NCI-H2107 (cell line): Measurements from ENCODE around the gene PRKCA.

Experiments used
- DNase-seq: peaks from one replicate; lab custom pipeline; 2025; lab: John Stamatoyannopoulos, UW

PRKCA gene

DNA sequence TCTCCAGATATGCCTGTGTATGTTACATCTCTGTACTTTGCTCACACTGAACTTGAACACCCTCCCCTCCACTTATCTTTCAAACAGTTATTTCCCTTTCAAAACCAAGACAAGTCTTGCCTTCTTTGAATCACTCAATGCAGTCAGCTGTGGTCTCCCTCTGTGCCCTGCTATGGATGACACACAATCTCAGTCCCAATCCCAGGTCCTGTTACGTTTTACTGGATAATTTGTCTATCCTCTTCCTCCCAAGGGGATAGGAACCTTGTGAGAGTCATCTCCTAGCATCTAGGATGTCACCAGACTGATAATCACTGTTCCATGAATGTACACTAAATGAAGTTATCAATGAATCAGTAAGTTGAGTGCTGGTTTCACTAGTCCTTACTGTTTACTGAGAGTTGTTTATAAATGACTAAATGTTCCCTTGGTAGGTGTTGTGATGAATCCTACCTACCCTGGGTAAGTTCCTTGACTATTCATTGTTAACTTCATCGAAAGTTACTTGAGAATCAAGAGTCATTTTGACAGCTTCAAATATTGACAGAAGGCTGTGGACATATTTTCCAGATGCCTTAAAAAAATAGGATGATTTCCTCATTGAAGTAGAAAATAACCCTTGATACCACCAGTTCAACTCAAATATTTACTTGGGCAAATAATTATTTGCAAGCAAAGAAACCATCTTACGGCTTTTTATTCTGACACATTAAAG lies 244.9 kb downstream of the PRKCA start:
- DNase-seq: no peak

DNA sequence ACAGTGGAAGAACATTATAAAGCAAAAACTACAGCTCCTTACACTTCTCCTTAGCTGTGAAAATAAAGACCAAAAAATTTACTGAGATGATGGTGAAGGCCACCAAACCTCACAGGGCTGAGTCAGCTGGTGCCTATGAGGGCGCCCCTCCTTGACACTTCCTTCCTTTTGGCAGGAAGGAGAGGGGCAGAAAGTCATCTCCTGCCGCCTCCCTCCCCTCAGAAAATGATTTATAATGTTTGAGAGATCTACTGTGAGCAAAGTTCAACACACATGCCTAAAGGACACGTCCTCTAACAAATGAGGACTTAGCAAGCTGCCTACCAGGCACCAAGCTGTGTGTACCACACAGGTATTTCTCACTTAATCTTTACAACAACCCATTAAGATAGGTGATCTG lies 245.7 kb downstream of the PRKCA start:
- no peak for DNase-seq

DNA sequence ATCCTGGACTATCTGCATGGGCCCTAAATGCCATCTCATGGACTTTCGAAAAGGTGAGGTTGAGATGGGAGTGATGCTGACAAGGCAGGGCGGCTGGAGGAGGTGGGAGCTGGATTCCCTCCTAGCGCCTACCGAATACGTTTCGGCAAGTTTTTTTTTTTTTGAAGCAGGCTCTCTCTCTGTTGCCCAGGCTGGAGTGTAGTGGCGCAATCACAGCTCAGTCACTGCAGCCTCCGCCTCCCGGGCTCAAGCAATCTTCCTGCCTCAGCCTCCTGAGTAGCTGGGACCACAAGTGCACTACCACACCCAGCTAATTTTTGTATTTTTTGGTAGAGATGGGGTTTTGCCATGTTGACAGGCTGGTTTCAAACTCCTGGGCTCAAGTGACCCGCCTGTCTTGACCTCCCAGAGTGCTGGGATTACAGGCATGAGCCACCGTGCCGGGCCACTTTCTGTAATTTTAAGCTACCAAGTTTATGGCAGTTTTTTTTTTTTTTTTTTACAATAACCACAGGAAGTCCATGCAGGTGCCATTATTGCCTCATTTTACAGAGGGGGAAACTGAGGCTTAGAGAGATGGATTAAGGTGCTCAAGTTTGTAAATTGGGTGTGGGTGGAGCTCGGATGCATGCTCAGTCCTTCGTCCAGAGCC lies 246.4 kb downstream of the PRKCA start:
- DNase-seq: no peak

DNA sequence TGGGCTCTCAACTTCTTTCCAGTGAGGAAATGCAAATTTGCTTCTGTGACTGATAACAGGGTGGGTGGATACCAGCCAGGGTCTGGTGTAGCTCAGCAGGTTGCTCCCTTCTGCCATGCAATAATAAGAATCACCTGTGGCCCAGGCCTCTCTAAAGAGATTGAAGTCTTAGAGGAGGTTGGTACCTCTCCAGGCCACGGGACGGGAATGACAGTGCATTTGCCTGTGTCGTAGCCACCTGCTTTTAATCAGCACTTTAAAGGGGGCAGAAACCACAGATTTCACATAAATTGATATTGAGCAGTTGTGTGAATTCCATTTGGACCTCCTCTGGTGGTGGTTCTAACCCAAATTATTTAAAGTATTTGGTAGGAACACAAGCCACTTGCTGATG lies 246.9 kb downstream of the PRKCA start:
- no peak for DNase-seq

DNA sequence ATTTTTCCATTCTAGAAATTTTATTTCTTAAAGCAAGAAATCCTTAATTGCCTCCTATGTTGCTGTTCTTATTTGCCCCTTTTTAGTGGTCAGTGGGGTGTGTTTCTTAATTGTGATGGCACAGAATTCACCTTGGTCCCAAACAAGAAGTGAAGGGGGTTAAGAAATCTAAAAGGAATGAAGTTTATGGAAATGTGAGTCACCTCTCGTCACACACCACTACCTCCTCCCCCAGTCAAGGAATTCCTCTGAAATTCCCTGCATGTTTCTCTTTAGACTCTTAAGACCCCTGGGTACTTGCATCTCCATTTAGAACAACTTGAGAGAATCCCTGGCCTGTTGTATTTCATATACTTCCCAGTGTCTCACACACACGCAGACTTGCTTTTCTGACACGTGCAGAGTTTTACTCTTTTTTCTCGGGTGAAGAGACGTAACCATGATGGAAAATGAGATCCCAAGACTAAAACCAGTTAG lies 247.4 kb downstream of the PRKCA start:
- DNase-seq: no peak

DNA sequence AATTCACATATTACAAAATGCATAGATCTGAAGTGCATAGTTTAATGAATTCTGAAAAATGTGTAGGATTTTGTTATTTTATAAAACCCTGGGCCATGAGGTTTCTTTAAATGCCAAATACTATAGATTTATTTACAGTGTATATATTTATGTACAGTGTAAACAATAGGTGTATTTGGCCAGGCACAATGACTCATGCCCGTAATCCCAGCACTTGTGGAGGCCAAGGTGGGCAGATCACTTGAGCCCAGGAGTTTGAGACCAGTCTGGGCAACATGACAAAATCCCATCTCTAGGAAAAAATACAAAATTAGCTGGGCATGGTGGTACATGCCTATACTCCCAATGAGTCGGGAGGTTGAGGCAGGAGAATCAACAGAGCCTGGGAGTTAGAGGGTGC lies 249.4 kb downstream of the PRKCA start:
- DNase-seq: no peak

DNA sequence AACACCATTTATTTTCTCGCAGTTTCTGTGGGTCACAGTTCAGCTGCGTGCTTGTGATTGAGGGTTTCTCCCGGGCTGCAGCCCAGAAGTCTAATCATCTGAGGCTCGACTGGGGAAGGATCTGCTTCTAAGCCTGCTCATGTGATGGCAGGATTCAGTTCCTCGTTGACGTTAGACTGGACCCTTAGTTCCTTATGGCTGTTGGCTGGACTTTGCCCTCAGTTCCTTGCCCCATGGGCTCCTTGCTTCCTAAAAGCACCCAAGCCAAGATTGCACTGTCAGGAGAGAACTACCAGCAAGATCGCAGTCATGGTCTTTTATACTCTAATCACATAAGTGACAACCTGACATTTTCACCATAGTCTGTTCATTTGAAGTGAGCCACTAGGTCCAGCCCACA lies 250.0 kb downstream of the PRKCA start:
- no peak for DNase-seq

DNA sequence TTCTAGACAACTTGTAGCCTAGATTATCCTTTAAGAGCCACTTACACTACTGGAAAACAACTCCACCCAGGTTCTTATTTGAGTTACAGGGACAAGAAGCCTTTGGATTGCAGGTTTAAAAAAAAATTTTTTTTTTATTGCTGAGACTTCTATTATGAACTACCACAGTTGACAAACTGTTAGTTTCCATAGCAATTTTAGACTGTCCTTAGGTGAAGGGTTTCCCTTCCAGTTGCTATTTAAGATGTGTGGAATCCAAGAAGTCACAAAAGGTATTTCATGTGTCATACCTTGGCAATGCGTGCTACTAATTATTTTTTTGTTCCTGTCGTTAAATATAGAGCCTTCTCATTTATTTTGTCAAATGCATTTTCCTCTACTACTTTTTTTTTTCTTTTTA lies 253.2 kb downstream of the PRKCA start:
- no peak for DNase-seq

DNA sequence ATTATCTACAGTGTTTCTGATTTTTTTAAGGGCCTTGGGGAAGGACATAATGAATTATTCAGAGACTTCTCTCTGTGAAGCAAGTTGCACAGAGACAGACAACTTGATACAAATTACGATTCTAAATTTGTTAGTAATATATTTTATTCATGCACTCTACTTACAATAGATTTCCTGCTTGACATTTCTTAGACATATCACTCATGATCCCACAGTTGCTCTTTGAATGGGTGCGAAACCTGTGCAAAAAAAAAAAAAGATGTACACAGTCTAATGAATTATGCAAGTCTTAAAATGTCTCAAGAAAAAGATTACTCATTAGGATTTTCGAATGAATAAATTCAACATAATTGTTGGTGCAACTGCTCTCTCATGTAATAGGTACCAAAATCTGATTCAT lies 254.8 kb downstream of the PRKCA start:
- DNase-seq: no peak

DNA sequence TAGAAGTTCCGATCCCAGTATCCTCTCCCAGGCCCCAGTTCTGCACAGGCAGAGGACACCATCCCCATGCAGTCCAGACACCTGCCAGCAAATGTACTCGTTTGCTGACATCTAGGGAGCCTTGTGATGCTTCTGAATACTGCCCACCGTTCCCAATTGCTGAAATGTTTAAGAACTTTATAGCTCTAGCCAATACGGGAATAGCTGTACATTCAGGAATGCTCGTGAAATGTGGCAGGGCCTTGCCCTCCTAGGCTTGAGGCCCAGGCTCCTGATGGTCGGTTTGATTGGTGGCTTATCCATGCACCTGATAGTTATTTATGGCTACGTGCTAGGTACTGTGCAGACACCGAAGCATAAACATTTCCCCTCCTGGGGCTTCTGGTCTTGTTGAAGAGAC lies 255.5 kb downstream of the PRKCA start:
- DNase-seq: no peak

DNA sequence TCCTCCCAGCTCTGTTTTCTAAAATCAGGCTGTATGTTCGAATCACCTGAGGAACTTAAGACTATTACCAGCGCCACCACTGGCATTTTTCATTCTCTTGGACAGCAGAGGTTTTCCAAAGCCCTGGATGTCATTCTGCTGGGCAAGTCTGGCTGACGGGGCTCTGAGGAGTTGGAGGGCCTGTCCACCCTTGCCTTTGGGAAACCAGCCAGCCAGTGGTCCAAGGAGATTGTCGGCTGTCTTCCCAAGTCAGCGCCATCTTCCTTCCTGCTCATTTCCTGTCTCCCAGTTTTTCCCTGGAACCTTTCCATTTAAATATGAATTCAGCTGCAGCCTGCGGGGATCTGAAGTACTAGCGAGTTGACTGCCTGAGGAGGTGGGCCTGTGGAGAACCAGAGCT lies 258.3 kb downstream of the PRKCA start:
- DNase-seq: no peak

DNA sequence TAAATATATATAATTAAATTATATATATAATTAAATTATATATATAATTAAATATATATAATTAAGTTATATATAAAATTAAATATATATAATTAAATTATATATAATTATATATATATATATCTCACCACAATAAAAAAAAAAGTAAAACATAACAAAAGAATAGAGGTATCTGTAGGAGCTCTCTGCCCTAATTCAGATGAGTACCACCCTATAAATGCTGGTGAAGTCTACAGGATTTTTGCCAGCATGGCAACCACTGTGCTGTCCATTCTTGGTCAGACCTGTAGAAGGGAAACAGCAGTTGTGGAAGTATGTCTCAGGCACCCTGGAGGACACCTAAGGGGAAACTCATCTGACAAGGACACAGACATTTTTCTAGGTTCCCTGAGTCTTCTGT lies 259.7 kb downstream of the PRKCA start:
- no peak for DNase-seq

DNA sequence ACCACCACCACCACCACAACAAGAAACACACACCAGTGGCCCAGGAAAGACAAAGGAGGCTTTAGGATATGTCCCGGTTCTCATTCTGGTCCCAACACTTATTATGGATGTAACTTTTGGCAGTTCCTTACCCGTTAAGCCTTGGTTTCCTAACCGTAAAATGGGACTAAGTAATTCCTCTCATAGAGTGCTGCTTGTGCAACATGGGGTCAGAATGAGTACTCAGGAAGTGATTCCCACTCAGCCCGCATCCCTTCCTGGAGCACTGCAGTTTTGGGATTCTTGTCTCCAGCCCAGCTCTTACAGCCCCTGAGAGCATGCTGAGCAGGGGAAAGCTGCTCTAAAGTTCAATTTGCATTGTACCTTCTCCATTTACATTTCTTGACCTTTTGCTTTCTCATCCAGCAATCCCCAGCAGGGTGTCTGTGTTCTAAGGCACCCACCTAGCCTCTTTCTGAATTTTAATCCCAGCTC lies 262.6 kb downstream of the PRKCA start:
- DNase-seq: no peak

DNA sequence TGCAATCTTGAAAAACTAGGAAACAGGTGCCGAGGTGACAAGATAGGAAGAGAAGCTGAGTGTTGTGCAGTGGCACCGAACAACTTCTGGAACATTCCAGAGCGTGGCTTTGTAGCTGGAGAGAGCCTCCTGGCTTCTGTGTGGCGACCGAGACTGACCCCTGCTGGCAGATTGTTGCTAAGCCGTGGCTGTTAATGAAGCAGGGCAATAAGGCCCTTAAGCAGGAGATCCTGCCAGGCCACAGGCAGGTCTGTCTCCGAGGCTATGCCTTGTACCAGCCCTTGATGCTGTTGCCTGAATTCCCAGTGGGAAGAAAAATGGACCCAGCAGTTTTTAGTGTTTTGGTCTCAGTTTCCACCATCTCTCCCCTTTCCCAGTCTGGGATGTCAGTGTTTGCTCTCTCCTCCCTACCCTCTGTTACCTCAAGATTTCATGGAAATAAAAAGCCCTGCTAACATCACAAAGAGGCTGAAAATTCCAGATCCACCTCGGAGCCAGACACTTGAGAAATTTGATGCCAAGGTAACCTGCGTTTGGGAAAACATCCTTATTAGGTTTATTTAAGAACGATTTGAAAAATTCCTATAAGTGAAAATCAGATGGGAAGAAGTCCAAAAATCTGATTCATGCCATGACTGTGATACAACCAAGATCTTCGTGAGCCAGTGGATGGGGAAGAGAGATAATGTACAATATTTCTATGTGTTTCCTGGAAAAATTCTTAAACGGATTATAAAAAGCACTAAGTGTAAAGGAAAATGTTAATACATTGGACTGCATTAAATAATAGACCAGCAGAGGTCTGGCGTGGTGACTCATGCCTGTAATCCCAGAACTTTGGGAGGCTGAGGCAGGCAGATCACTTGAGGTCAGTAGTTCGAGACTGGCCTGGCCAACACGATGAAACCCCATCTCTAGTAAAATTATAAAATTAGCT lies 265.1 kb downstream of the PRKCA start:
- peak; percentile 48 for DNase-seq

DNA sequence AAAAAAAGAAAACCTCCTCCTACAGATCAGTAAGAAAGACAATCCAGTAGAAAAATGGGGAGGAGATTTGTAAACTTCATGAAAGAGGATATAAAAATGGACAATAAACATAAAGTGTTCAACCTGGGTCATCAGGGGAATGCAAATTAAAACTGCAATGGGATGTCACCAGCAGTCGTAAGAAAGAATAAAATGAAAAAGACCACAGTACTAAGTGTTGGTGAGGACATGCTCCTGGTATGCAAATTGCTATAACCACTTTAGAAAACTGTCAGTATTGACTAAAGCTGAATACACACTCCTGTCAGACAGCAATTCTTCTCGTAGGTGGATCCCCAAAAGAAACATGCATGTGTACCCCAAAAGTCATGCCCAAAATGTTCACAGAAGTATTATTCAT lies 267.2 kb downstream of the PRKCA start:
- DNase-seq: no peak

DNA sequence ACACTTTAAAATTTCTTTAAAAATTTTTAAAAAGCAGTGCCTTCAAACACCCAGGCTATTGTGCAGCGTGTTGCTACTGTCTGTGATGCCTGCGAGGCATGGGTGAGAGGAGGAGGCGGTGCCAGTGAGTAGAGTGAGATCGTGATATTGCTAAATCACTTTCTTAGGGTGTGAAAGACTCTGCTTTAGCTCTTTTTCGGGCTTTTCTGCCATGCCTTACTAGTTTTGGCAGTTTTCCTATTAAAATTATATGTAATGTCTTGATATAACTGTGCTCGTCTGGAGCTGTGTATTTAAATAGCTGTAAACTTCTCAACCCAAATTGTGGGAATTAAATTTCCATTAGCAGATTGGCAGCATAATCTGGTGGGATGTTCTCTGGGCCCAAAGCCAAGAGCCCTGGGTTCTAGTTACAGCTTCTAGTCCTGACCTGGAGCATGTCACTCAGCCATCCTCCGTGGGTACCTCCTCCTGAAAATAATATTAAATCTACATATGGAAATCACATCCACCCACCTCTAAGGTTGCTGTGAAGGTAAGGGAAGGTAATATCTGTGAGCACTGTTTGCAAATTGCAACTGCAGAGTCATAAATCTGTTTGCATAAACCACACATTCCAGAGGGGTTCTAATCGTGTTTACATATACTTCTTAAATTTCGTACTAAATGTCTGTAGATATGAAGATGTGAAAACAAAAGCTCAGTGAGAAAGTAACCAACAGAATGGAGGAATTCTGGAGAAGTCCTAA lies 268.2 kb downstream of the PRKCA start:
- no peak for DNase-seq

DNA sequence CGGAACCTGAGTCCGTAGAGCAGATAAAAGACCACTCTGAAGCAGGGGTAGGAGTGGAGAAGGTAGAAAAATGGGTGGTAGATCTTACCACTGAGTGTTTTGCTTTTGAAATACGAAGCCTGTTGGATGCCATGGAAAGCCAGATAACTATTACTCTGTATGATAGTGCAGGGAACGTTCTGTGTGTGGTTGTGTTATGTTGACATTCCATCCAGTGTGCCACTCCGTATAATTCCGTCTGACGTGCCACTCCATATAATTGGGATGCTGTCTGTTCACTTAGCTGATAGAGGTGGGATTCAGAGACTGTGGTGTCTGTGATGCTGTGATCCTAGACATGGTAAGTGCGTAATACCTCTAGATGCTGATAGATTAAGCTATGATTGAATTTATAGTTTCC lies 269.3 kb downstream of the PRKCA start:
- DNase-seq: no peak

DNA sequence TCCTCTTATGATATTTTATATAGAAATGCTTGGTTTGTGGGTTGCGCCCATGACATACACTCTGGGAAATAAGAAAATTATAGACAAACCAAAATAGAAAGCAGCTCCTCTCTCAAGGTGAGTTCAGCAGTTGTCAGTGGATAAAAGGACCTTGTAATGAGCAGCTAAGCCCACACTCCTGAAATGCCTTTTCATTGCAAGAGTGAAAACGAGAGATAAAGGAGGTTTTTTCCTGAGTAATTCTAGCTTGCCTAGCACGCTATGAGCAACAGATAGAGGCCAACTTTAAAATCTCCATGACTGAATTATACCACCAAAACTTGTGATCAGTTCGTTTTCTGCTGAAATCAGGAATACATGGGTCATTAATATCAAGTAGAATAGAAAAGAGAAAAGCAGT lies 270.7 kb downstream of the PRKCA start:
- DNase-seq: no peak

DNA sequence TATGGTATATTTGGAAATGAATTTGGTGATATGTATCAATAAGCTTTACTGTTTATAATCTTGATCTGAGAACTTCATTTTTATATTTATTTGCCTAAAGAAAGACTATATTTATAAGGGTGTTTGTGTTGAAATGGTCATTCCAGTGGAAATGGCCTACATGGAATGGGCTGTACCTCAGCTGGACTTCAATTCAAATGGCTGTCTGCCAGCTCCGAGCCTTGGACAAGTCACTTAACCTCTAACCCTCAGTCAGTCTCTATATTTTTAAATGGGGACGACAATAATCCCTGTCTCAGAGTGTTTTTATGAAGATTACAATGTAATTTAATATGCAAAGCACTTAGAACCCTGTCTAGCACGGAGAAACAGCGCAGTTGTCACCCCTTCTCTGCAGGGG lies 271.7 kb downstream of the PRKCA start:
- no peak for DNase-seq

DNA sequence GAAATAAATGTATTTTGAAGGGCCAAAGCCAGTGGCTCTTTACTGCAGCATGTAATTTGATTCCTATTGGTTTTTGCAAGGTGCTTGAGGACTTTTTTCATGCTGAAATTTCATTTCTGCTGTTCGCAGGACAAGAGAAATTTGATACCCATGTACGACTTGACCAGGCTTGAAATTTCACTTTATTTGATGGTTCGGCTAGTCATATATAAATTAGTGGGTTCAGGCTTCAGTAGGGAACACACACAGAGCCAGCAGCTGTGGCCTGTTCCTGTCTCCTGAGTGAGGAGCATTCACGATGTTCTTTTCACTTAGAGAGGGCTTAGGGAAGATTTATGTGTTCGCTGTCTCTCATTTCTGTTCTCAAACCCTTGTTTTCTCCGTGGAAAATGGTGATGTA lies 274.1 kb downstream of the PRKCA start:
- no peak for DNase-seq

DNA sequence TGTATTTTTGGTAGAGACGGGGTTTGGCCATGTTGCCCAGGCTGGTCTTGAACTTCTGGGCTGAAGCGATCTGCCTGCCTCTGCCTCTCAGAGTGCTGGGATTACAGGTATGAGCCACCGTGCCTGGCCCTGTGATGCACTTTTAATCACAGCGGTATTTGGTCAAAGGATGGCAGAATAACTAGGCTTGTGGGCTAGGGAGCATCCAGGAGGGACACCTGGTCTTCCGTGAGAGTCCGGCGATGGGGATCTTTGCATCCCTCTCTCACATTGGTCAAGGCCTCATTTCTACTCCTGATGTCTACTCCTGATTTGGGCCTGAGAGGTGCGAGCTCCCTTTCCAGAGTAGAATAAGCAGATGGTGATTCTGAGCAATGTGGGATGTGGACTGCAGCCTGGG lies 274.6 kb downstream of the PRKCA start:
- no peak for DNase-seq
